A549 (cell line): ENCODE results near the gene SBNO2. TPM values are rescaled to one million over a fixed set of nuclear protein-coding genes. Genes with fewer than 3 reads are reported as not detected.
A peak's percentile ranks its signal among the peaks of the same experiment; 100 is the strongest.

Experiments used
- ATAC-seq, 2 experiments: fragments of 200-7000 bp in 1 of 2; fragments of >200 bp in 1 of 2; cut with Nextera tagmentation in 1 of 2; cut with Tn5 transposase in 1 of 2; 3 replicates each; pipeline versions ENCODE4 v1.8.0 to v1.9.1; 2018 to 2020; ENCODE audit warnings: mild to moderate bottlenecking in 1 of 2, moderate library complexity in 1 of 2
- CTCF ChIA-PET: fragments of 300-600 bp; sonication (Branson Sonifier 250); formaldehyde crosslinking; extraction: SDS; loops from one replicate; lab custom pipeline; 2021; ENCODE audit warnings: antibody characterized with exemption, inconsistent platforms; lab: Yijun Ruan, JAX
- POLR2A ChIA-PET: fragments of 350-600 bp; formaldehyde crosslinking; extraction: SDS; loops from one replicate; lab custom pipeline; 2021; ENCODE audit warnings: antibody characterized with exemption, inconsistent platforms; lab: Yijun Ruan, JAX
- DNase-seq, 2 experiments: peaks; one replicate each; pipeline versions ENCODE4 v3.0.0 to v3.0.0-alpha.2; 2011 to 2016; ENCODE audit warnings: low read depth in 1 of 2, low spot score in 1 of 2
- FAIRE-seq: peaks from 2 replicates; lab custom pipeline; 2011; peaks lifted over from hg19 to GRCh38; lab: Jason Lieb, UNC
- H3K27ac ChIP-seq, 2 experiments: fragments of >200 bp; sonication (Bioruptor Twin); formaldehyde crosslinking; 3 replicates each; pipeline ENCODE4 v1.5.1; 2016 to 2017
- H3K4me1 ChIP-seq: fragments of >200 bp; sonication (Bioruptor Twin); formaldehyde crosslinking; 3 replicates; pipeline ENCODE4 v1.6.1; 2016
- H3K4me2 ChIP-seq: fragments of >200 bp; sonication (Bioruptor Twin); formaldehyde crosslinking; 3 replicates; pipeline ENCODE4 v1.6.1; 2016
- H3K4me3 ChIP-seq: fragments of >200 bp; sonication (Bioruptor Twin); formaldehyde crosslinking; 3 replicates; pipeline ENCODE4 v1.5.1; 2016
- H3K9me3 ChIP-seq: fragments of >200 bp; sonication (Bioruptor Twin); formaldehyde crosslinking; 3 replicates; pipeline ENCODE4 v1.6.1; 2016
- CBX2 ChIP-seq: fragments of 200-600 bp; sonication (generic); IDR thresholded peaks from 2 replicates; pipeline ENCODE4 v1.6.1; 2016; ENCODE audit warnings: low read depth, mild to moderate bottlenecking, borderline replicate concordance
- CBX8 ChIP-seq: fragments of 200-600 bp; sonication (generic); IDR thresholded peaks from 2 replicates; pipeline ENCODE4 v1.6.1; 2016
- CHD2 ChIP-seq: fragments of 150-350 bp; IDR thresholded peaks from 2 replicates; pipeline ENCODE4 v1.6.1; 2014; ENCODE audit warnings: low read length; ENCODE audit not compliant: partially characterized antibody
- GATA3 ChIP-seq: IDR thresholded peaks from 2 replicates; pipeline ENCODE4 v1.6.1; 2012; ENCODE audit warnings: borderline replicate concordance
- HEYL ChIP-seq: fragments of 250-450 bp; sonication (Bioruptor Pico); IDR thresholded peaks from 2 replicates; pipeline ENCODE4 v1.8.0; 2021; ENCODE audit warnings: mild to moderate bottlenecking, moderate library complexity
- HOXA7 ChIP-seq: fragments of 250-450 bp; sonication (Bioruptor Pico); IDR thresholded peaks from 2 replicates; pipeline ENCODE4 v1.5.0; 2020; ENCODE audit warnings: mild to moderate bottlenecking, moderate library complexity
- JUN ChIP-seq, 2 experiments: fragments of >200 bp; sonication (Bioruptor Twin); formaldehyde crosslinking; IDR thresholded peaks; 2 replicates in 1 of 2; 3 replicates in 1 of 2; pipeline ENCODE4 v1.6.1; 2016 to 2017
- KDM5A ChIP-seq: fragments of 200-600 bp; sonication (generic); IDR thresholded peaks from 2 replicates; pipeline ENCODE4 v1.6.1; 2016; ENCODE audit warnings: antibody characterized with exemption, mild to moderate bottlenecking
- MAFK ChIP-seq: fragments of 450-650 bp; IDR thresholded peaks from 2 replicates; pipeline ENCODE4 v1.6.1; 2014; ENCODE audit not compliant: partially characterized antibody
- NPAS2 ChIP-seq: fragments of 250-450 bp; sonication (Bioruptor Pico); IDR thresholded peaks from 2 replicates; pipeline ENCODE4 v1.8.0; 2022; ENCODE audit warnings: mild to moderate bottlenecking, moderate library complexity, borderline replicate concordance
- NR3C1 ChIP-seq: fragments of >200 bp; sonication (Bioruptor Twin); formaldehyde crosslinking; IDR thresholded peaks from 3 replicates; pipeline ENCODE4 v1.6.1; 2017
- PHF8 ChIP-seq: fragments of 200-600 bp; sonication (generic); IDR thresholded peaks from 2 replicates; pipeline ENCODE4 v1.6.1; 2016; ENCODE audit warnings: low read depth, mild to moderate bottlenecking, antibody characterized with exemption, moderate library complexity, borderline replicate concordance
- POLR2A ChIP-seq: IDR thresholded peaks from 2 replicates; pipeline ENCODE4 v1.6.1; 2012; ENCODE audit warnings: mild to moderate bottlenecking, low read length
- POLR2AphosphoS2 ChIP-seq: conservative IDR thresholded peaks from 2 replicates; pipeline ENCODE4 v1.6.1; 2012; ENCODE audit warnings: low read length, improper control_type of control experiment, inconsistent platforms
- RCOR1 ChIP-seq: fragments of 150-350 bp; IDR thresholded peaks from 2 replicates; pipeline ENCODE4 v1.6.1; 2014; ENCODE audit warnings: antibody characterized with exemption, low read length, low read depth
- RNF2 ChIP-seq: fragments of 200-600 bp; sonication (generic); IDR thresholded peaks from 2 replicates; pipeline ENCODE4 v1.6.1; 2016; ENCODE audit warnings: low read depth, mild to moderate bottlenecking, antibody characterized with exemption, moderate library complexity, borderline replicate concordance
- SREBF2 ChIP-seq: fragments of 450-650 bp; IDR thresholded peaks from 2 replicates; pipeline ENCODE4 v1.6.1; 2014; ENCODE audit warnings: mild to moderate bottlenecking, moderate library complexity
- TP53 ChIP-seq: fragments of 250-450 bp; sonication (Bioruptor Pico); IDR thresholded peaks from 2 replicates; pipeline ENCODE4 v1.5.0; 2021; ENCODE audit warnings: mild to moderate bottlenecking, moderate library complexity
- USF2 ChIP-seq: fragments of 450-650 bp; IDR thresholded peaks from 2 replicates; pipeline ENCODE4 v1.6.1; 2014; ENCODE audit warnings: antibody characterized with exemption
- ZSCAN20 ChIP-seq: fragments of 250-450 bp; sonication (Bioruptor Pico); IDR thresholded peaks from 2 replicates; pipeline ENCODE4 v1.8.0; 2022; ENCODE audit warnings: mild to moderate bottlenecking, moderate library complexity
- WGBS: methylation state at CpG from one replicate; pipeline ENCODE4 v1.1.6; 2017; ENCODE audit errors: missing lambda C conversion rate; 5-methylcytosine and 5-hydroxymethylcytosine counted together
- polyA plus RNA-seq, 4 experiments: library from polyadenylated mRNA; depleted of rRNA in 3 of 4; stranded (reverse); fragments of >200 nt; fragmentation: RNase III in 1 of 4; extraction: RNeasy Plus Mini Kit Qiagen cat#74134 plus additional on column Dnase treatment in 1 of 4; gene quantifications; 2 replicates in 3 of 4; 3 replicates in 1 of 4; pipeline ENCODE4 v1.2.3, GENCODE V29; 2011 to 2017
- TF ChIP-seq, protein P1 (sequence below): fragments of 250-450 bp; sonication (Bioruptor Pico); IDR thresholded peaks from 2 replicates; pipeline ENCODE4 v1.5.0; 2021; ENCODE audit warnings: mild to moderate bottlenecking, moderate library complexity, borderline replicate concordance
- TF ChIP-seq, protein P2 (sequence below): IDR thresholded peaks from 2 replicates; pipeline ENCODE4 v1.6.1; 2012
- TF ChIP-seq, protein P3 (sequence below): fragments of 200-600 bp; sonication (generic); IDR thresholded peaks from 2 replicates; pipeline ENCODE4 v1.6.1; 2016; ENCODE audit warnings: antibody characterized with exemption, mild to moderate bottlenecking, moderate library complexity

SBNO2 gene
- polyA plus RNA-seq, 2 of the 4 experiments (the other 2 are of a cell fraction): 6.8 to 27.0 TPM

- TF ChIP-seq ZSCAN20 (CRISPR knock-in tag) (no peak), KDM5A (no peak), HEYL (CRISPR knock-in tag) (no peak), TP53 (no peak), POLR2AphosphoS2 (no peak), MAFK (no peak)
Observed at GRCh38 chr19:1154731-1155351, 19.2 kb downstream of the SBNO2 start (continued).

GRCh38 chr19:1153891-1154730 is 20.0 kb downstream of the SBNO2 start:
- peak overlapping the region; percentile 70 for H3K4me2 ChIP-seq
- H3K9me3 ChIP-seq: no peaks in the 10 kb centered on the region
- peaks cover 33% of the 10 kb centered on the region for H3K4me1 ChIP-seq
- whole genome bisulfite sequencing: 94% methylated on average over 24 of the region's 58 CpGs
- H3K27ac ChIP-seq: peak overlapping the region; percentile 90 to 98
- ChIA-PET POLR2A (interaction anchor here (1.5 kb wide), 1 partner anchor 20 kb away, joined by 5 read pairs; no protein-coding TSS in a partner anchor), CTCF (interaction anchor here (1.3 to 1.9 kb wide), 4 partner anchors 11 to 87 kb away, joined by 3 to 12 read pairs (median 6); partner anchors contain the start of gene ARHGAP45)
- peak overlapping the region; percentile 23; the same call in 1 of the 3 replicates for H3K4me3 ChIP-seq
- ATAC-seq (no peak), DNase-seq (no peak), FAIRE-seq (no peak)
- TF ChIP-seq RCOR1: no peak
- no peak for TF ChIP-seq PHF8
- TF ChIP-seq HOXA7 (CRISPR knock-in tag): no peak
- TF ChIP-seq, protein P1, sequence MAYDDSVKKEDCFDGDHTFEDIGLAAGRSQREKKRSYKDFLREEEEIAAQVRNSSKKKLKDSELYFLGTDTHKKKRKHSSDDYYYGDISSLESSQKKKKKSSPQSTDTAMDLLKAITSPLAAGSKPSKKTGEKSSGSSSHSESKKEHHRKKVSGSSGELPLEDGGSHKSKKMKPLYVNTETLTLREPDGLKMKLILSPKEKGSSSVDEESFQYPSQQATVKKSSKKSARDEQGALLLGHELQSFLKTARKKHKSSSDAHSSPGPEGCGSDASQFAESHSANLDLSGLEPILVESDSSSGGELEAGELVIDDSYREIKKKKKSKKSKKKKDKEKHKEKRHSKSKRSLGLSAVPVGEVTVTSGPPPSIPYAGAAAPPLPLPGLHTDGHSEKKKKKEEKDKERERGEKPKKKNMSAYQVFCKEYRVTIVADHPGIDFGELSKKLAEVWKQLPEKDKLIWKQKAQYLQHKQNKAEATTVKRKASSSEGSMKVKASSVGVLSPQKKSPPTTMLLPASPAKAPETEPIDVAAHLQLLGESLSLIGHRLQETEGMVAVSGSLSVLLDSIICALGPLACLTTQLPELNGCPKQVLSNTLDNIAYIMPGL (CRISPR knock-in tag): no peak
- no peak for TF ChIP-seq GATA3
- no peak for TF ChIP-seq CHD2
- TF ChIP-seq NR3C1: no peak
- TF ChIP-seq USF2: no peak
- TF ChIP-seq POLR2A: no peak
- TF ChIP-seq NPAS2: no peak
- TF ChIP-seq SREBF2: no peak
- no peak for TF ChIP-seq RNF2
- TF ChIP-seq, protein P2, sequence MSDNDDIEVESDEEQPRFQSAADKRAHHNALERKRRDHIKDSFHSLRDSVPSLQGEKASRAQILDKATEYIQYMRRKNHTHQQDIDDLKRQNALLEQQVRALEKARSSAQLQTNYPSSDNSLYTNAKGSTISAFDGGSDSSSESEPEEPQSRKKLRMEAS: no peak
- no peak for TF ChIP-seq CBX8
- no peak for TF ChIP-seq MAFK
- TF ChIP-seq JUN (IDR thresholded peaks at IDR 0.05): no peak
- no peak for TF ChIP-seq CBX2
- TF ChIP-seq, protein P3, sequence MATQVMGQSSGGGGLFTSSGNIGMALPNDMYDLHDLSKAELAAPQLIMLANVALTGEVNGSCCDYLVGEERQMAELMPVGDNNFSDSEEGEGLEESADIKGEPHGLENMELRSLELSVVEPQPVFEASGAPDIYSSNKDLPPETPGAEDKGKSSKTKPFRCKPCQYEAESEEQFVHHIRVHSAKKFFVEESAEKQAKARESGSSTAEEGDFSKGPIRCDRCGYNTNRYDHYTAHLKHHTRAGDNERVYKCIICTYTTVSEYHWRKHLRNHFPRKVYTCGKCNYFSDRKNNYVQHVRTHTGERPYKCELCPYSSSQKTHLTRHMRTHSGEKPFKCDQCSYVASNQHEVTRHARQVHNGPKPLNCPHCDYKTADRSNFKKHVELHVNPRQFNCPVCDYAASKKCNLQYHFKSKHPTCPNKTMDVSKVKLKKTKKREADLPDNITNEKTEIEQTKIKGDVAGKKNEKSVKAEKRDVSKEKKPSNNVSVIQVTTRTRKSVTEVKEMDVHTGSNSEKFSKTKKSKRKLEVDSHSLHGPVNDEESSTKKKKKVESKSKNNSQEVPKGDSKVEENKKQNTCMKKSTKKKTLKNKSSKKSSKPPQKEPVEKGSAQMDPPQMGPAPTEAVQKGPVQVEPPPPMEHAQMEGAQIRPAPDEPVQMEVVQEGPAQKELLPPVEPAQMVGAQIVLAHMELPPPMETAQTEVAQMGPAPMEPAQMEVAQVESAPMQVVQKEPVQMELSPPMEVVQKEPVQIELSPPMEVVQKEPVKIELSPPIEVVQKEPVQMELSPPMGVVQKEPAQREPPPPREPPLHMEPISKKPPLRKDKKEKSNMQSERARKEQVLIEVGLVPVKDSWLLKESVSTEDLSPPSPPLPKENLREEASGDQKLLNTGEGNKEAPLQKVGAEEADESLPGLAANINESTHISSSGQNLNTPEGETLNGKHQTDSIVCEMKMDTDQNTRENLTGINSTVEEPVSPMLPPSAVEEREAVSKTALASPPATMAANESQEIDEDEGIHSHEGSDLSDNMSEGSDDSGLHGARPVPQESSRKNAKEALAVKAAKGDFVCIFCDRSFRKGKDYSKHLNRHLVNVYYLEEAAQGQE: no peak
